A549 (cell line): Measurements from ENCODE around the gene FYB1.

Experiments
- FOSL2 ChIP-seq, 2 experiments: fragments of 450-650 bp in 1 of 2; fragments of >200 bp in 1 of 2; sonication (Bioruptor Twin) in 1 of 2; formaldehyde crosslinking; IDR thresholded peaks; 2 replicates each; pipeline versions ENCODE4 v1.5.0 to v1.6.1; 2016 to 2020; ENCODE audit warnings: mild to moderate bottlenecking in 1 of 2, moderate library complexity in 1 of 2
- HDAC2 ChIP-seq: fragments of 200-600 bp; sonication (generic); IDR thresholded peaks from 2 replicates; pipeline ENCODE4 v1.6.1; 2016
- HEYL ChIP-seq: fragments of 250-450 bp; sonication (Bioruptor Pico); IDR thresholded peaks from 2 replicates; pipeline ENCODE4 v1.8.0; 2021; ENCODE audit warnings: mild to moderate bottlenecking, moderate library complexity
- KDM1A ChIP-seq: fragments of 200-600 bp; sonication (generic); IDR thresholded peaks from 2 replicates; pipeline ENCODE4 v1.6.1; 2016; ENCODE audit warnings: low read depth, mild to moderate bottlenecking
- PBX3 ChIP-seq: IDR thresholded peaks from 2 replicates; pipeline ENCODE4 v1.6.1; 2012
- POLR2A ChIP-seq: IDR thresholded peaks from 2 replicates; pipeline ENCODE4 v1.6.1; 2012; ENCODE audit warnings: mild to moderate bottlenecking, low read length
- REST ChIP-seq: fragments of 200-600 bp; sonication (generic); IDR thresholded peaks from 2 replicates; pipeline ENCODE4 v1.6.1; 2016; ENCODE audit warnings: antibody characterized with exemption, mild to moderate bottlenecking, moderate library complexity
- RNF2 ChIP-seq: fragments of 200-600 bp; sonication (generic); IDR thresholded peaks from 2 replicates; pipeline ENCODE4 v1.6.1; 2016; ENCODE audit warnings: low read depth, mild to moderate bottlenecking, antibody characterized with exemption, moderate library complexity, borderline replicate concordance
- TF ChIP-seq, protein P1 (sequence below): fragments of >200 bp; sonication (Bioruptor Twin); formaldehyde crosslinking; IDR thresholded peaks from 3 replicates; pipeline ENCODE4 v1.5.1; 2016

GRCh38 chr5:39143151-39143860, 76.1 kb downstream of the FYB1 start:
- TF ChIP-seq, protein P1, sequence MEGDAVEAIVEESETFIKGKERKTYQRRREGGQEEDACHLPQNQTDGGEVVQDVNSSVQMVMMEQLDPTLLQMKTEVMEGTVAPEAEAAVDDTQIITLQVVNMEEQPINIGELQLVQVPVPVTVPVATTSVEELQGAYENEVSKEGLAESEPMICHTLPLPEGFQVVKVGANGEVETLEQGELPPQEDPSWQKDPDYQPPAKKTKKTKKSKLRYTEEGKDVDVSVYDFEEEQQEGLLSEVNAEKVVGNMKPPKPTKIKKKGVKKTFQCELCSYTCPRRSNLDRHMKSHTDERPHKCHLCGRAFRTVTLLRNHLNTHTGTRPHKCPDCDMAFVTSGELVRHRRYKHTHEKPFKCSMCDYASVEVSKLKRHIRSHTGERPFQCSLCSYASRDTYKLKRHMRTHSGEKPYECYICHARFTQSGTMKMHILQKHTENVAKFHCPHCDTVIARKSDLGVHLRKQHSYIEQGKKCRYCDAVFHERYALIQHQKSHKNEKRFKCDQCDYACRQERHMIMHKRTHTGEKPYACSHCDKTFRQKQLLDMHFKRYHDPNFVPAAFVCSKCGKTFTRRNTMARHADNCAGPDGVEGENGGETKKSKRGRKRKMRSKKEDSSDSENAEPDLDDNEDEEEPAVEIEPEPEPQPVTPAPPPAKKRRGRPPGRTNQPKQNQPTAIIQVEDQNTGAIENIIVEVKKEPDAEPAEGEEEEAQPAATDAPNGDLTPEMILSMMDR, result no peak
- TF ChIP-seq KDM1A (no peak), HEYL (CRISPR knock-in tag) (no peak), FOSL2 (IDR thresholded peaks at IDR 0.05) (no peak), FOSL2 (CRISPR knock-in tag; IDR thresholded peaks at IDR 0.05) (no peak), PBX3 (no peak), REST (no peak), RNF2 (no peak), HDAC2 (no peak), POLR2A (no peak)
